Measurements from ENCODE around the gene MRPL49. TPM values are rescaled to one million over a fixed set of nuclear protein-coding genes. Genes with fewer than 3 reads are reported as not detected.

The MRPL49 gene
- total RNA-seq, 1 donor from 2014 or later = 53.7 TPM

DNA sequence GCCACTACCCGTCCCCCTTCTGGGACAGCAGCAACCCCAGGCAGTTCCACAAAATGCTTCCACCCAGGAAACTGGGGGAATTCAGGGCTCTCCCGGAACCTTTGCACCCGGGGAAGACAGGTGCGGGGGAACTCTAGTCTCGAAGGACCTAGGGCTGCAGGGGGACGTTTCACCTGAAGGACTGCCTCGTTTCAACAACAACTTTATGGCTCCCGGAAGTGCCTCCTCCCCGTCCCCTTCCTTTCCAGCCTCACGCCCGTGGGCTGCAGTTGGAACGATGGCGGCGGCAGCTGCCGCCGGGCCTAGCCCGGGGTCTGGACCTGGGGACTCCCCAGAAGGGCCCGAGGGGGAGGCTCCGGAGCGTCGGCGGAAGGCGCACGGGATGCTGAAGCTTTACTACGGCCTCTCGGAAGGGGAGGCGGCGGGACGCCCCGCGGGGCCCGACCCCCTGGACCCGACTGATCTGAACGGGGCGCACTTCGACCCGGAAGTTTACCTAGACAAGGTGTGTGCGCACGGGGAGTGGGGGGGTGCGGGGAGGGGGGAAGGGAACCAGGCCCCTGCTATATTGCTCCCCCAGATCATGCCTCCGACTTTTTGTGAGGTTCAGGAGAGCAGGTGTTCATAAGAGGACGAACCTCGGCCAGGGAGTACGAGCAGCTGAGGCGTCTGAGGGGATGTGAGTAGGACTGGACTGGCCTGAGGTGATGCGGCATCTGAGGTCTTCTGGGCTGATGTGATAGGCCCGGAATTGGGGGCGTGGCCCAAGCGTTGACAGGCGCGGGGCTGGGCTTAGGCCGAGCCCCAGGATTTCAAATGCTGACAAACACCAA, 25.9 kb upstream of the MRPL49 start, which contains the start of gene VPS51:
TSS of gene VPS51 (plus strand) at position 241 of the 833 bp plus-strand sequence. CDS start at position 278, 37 bp downstream.
- Histone ChIP-seq H3K9me3 (no peaks in the 10 kb centered on the region), H3K36me3 (peaks cover 12% of the 10 kb centered on the region), H3K27ac (peak within 1 kb of the TSS; percentile 94), H3K4me3 (peak within 1 kb of the TSS; percentile 90), H3K27me3 (no peaks in the 10 kb centered on the region), H3K4me1 (peaks cover 8% of the 10 kb centered on the region)
- DNase-seq = peak; percentile 94
- peak; percentile 96 for ATAC-seq
- TF ChIP-seq, protein P1, sequence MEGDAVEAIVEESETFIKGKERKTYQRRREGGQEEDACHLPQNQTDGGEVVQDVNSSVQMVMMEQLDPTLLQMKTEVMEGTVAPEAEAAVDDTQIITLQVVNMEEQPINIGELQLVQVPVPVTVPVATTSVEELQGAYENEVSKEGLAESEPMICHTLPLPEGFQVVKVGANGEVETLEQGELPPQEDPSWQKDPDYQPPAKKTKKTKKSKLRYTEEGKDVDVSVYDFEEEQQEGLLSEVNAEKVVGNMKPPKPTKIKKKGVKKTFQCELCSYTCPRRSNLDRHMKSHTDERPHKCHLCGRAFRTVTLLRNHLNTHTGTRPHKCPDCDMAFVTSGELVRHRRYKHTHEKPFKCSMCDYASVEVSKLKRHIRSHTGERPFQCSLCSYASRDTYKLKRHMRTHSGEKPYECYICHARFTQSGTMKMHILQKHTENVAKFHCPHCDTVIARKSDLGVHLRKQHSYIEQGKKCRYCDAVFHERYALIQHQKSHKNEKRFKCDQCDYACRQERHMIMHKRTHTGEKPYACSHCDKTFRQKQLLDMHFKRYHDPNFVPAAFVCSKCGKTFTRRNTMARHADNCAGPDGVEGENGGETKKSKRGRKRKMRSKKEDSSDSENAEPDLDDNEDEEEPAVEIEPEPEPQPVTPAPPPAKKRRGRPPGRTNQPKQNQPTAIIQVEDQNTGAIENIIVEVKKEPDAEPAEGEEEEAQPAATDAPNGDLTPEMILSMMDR (IDR thresholded peaks at IDR 0.05) = no peak
- intact Hi-C loops (cut with DNase I) = no loop called here

DNA sequence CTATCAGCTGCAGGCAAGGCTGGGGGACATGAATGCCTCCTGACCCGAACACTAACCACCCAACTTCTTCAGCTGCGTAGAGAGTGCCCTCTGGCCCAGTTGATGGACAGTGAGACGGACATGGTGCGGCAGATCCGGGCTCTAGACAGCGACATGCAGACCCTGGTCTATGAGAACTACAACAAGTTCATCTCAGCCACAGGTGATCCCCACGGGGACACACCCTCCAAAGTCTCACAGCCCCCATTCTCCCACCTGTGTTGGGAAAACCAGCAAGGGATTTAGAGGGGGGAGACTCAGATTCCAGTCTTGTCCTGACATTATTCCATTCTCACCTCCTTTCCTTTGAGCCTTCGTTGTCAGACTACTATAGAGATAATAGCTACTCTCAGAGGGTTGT, 25.2 kb upstream of the MRPL49 start:
- TF ChIP-seq, protein P1 (IDR thresholded peaks at IDR 0.05) = no peak
- H3K9me3 ChIP-seq = no peaks in the 10 kb centered on the region
- no peak for ATAC-seq
- H3K36me3 ChIP-seq = peaks cover 12% of the 10 kb centered on the region
- DNase-seq = no peak
- H3K4me3 ChIP-seq = peak overlapping the region; percentile 90
- H3K27ac ChIP-seq = peak overlapping the region; percentile 94
- no peaks in the 10 kb centered on the region for H3K27me3 ChIP-seq
- intact Hi-C loops (cut with DNase I) = no loop called here
- peaks cover 8% of the 10 kb centered on the region for H3K4me1 ChIP-seq

DNA sequence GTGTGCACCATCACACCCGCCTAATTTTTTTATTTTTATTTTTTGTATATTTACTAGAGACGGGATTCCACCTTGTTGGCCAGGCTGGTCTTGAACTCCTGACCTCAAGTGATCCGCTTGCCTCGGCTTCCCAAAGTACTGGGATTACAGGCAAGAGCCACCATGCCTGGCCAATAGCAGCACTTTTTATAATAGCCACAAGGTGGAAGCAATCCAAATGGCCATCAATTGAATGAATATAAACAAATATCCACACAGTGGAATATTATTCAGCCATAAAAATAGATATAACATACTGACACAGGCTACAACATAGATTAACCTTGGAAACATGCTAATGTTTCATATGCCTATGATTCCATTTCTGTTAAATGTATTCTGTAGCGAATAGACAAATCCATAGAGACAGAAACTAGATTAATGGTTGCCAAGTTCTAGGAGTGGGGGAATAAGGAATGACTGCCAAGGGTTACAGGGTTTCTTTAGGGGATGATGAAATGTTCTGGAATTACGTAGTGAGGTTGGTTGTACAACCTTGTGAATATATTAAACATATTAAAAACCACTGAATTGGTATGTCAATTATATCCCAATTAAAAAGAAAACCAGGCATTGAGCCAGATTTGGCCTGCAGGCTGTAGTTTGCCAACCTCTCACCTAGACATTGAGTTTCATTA, 21.3 kb upstream of the MRPL49 start:
- DNase-seq = no peak
- no peaks in the 10 kb centered on the region for H3K9me3 ChIP-seq
- no peak for ATAC-seq
- peak overlapping the region; percentile 48 for H3K27ac ChIP-seq
- H3K27me3 ChIP-seq = no peaks in the 10 kb centered on the region
- H3K36me3 ChIP-seq = peaks cover 12% of the 10 kb centered on the region
- H3K4me3 ChIP-seq = no peak overlapping the region
- intact Hi-C loops (cut with DNase I) = no loop called here
- TF ChIP-seq, protein P1 (IDR thresholded peaks at IDR 0.05) = no peak
- H3K4me1 ChIP-seq = peaks cover 8% of the 10 kb centered on the region

GRCh38 chr11:65102142-65103095, 19.7 kb upstream of the MRPL49 start:
- ATAC-seq (peak; percentile 56), DNase-seq (no peak)
- intact Hi-C loops (cut with DNase I) = no loop called here
- peaks cover 16% of the 10 kb centered on the region for H3K36me3 ChIP-seq
- no peaks in the 10 kb centered on the region for H3K27me3 ChIP-seq
- H3K4me1 ChIP-seq = peaks cover under 1% of the 10 kb centered on the region
- no peak overlapping the region for H3K4me3 ChIP-seq
- H3K9me3 ChIP-seq = no peaks in the 10 kb centered on the region
- TF ChIP-seq, protein P1 (IDR thresholded peaks at IDR 0.05) = no peak
- H3K27ac ChIP-seq = peak overlapping the region; percentile 48

DNA sequence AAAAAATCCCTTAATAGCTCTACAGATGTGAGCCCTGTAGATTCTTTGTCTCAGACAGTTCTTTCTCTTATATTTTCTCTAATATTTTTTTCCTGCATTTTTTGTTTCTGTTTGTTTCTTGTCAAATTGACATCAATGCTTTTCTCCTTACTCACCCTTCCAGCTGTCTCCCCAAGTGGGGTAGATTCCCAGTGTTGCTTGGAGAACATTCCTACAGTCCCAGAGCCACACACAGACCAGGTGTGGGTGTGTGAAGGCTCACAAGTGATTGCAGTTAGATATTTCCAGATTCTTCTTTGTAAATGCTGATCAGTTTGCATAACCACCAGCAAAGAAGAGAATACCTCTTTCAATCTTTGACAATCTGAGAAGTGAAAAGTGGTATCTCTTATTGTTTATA, 18.6 kb upstream of the MRPL49 start:
- Histone ChIP-seq H3K4me1 (no peaks in the 10 kb centered on the region), H3K36me3 (peaks cover 16% of the 10 kb centered on the region), H3K27ac (no peak overlapping the region), H3K9me3 (no peaks in the 10 kb centered on the region), H3K27me3 (no peaks in the 10 kb centered on the region), H3K4me3 (no peak overlapping the region)
- intact Hi-C loops (cut with DNase I) = no loop called here
- DNase-seq = no peak
- TF ChIP-seq, protein P1 (IDR thresholded peaks at IDR 0.05) = no peak
- no peak for ATAC-seq
